Renal cortex interstitium (tissue), 11 donors: ENCODE results near the gene MARCHF4. TPM values are rescaled to one million over a fixed set of nuclear protein-coding genes. Genes with fewer than 3 reads are reported as not detected.

Experiments used
- DNase-seq, 11 donors: peaks; one replicate each; pipeline ENCODE4 v3.0.0-alpha.2; 2013; ENCODE audit warnings: low read depth in 9 of 11, low spot score in 4 of 11; ENCODE audit errors: extremely low read depth in 1 of 11
- polyA plus RNA-seq, 3 donors: library from polyadenylated mRNA; unstranded; fragments of 120-200 nt; gene quantifications; one replicate each; pipeline ENCODE4 v1.2.1, GENCODE V29; 2013; ENCODE audit not compliant: insufficient read length in 3 of 3

MARCHF4 gene
- polyA plus RNA-seq, 3 donors = 0.06 to 0.11 (median 0.09) TPM

- DNase-seq = peak in 2 of 11 donors; percentile 22 to 29
Measured at GRCh38 chr2:216362730-216363129, 9.6 kb downstream of the MARCHF4 start.

- no peak for DNase-seq
Measured at GRCh38 chr2:216355711-216356110, 16.6 kb downstream of the MARCHF4 start.

DNA sequence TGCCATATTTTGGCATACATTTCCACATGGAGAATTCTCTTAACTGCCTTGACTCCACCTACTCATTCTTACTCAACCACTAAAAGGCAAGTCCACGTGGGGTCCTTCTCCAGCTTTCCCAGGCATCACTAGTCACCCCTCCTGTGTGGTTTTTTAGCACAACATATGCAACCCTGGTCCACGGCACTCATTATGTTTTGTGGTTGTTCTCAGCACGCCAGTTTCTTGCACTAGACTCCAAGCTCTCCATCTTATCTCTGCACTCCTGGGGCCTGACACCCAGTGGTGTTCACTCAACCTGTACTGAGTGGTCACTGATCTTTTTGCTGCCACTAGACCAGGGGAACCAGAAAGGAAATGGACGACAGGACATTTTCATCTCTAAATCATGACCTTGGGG is 18.0 kb downstream of the MARCHF4 start:
- DNase-seq = no peak

DNA sequence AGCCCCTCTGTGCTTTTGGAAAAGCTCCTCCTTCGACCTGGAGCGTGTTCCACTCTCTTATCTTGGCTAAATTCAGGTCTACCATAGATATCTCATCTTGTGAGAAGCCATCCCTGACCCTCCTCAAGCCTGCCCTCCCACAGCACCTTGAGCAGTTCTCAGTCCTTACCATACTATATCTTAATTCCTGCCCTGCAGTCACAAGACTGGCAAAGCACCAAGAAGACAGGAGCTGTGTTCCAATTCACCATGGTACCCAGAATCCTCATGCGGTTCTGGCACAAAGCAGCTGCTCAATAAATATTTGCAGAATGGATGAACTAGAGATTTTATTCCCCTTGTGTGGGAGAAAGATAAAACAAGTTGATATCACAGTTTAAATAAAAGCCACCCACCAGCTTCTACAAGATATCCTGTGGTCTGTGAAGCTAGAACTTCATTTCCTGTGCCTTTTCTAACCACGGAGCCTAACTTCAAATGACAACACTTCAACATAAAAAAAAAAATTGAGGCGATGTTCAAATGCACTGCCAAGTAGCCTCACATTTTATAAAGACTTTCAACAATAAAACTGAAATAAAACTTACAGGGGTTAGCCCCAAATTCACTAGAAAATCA is 19.5 kb downstream of the MARCHF4 start:
- DNase-seq = no peak

GRCh38 chr2:216351172-216351925 is 20.9 kb downstream of the MARCHF4 start:
- DNase-seq = no peak

DNA sequence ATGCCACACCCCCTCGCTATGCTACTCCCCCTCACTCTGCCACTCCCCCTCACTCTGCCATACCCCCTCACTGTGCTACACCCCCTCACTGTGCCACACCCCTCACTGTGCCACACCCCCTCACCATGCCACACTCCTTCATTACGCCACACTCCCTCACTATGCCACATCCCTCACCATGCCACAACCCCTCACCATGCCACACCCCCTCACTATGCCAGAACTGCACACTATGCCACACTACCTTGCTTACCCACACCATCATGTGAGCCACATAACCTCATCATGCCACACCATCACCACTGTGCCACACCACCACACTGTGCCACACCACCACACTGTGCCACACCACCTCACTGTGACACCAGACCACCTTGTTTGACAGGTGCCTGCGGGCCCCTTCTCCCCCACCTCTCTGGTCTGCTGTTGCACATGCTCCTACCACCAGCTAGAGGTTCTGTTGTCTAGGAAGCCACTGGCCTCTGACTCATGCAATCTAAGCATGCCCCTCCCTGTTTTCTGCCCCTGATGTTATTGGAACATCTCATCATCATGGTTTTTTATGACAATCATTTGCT is 22.0 kb downstream of the MARCHF4 start:
- no peak for DNase-seq

GRCh38 chr2:216349366-216349765 is 22.9 kb downstream of the MARCHF4 start:
- no peak for DNase-seq

DNA sequence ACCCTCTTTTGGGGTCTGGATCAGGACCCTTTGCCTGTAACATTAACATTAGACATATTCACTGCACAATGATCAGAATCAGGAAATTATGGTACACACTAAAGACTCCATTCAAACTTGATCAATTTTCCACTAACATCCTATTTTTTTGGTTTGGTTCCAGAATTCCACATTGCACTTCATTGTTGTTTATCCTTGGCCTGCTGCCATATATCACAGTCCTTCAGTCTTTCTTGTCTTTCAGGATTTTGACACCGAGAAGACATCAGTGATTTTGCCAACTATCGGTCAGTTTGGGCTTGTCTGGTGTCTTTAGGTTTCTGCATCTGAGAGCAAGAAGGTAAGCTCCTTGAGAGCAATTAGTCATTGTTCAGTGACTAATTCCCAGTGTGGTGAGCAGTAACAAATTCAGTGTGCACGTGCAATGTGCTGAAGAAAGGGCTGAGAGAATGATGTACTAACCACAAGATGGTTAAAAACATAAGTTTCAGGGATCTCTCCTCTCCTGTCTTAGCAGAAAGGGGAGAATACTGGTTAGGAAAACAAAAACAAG is 23.5 kb downstream of the MARCHF4 start:
- no peak for DNase-seq

DNA sequence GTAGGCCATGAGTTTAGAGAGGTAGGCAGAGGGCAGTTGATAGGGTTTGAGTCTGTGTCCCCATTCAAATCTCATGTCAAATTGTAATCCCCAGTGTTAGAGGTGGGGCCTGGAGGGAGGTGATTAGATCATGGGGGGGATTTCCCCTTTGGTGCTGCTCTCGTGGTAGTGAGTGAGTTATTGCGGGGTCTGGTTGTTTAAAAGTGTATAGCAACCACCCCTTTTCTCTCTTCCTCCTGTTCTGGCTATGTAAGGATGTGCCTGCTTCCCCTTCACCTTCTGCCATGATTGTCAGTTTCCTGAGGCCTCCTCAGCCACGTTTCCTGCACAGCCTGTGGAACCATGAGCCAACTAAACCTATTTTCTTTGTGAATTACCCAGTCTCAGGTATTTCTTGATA is 25.5 kb downstream of the MARCHF4 start:
- no peak for DNase-seq

DNA sequence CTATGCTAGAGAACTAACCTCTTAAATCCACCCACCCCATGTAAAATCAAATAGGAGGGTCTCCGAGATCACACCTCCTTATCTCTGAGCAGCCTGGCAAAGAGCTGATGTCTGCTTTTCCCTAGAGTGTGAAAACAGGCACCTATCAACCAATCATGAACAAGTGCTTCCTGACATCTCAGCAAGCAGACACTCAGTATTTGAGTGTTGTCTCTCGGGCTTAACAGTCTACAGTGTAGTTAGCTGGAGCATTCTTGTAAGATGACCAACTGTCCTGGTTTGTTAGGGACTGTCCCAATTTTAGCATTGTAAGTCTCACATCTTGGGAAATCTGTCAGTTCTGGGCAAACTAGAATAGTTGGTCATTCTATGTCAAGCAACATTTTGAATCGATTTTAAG is 26.4 kb downstream of the MARCHF4 start:
- DNase-seq = no peak

- no peak for DNase-seq
Measured at GRCh38 chr2:216344950-216345300, 27.4 kb downstream of the MARCHF4 start.

- DNase-seq = no peak
Measured at GRCh38 chr2:216344206-216344949, 27.9 kb downstream of the MARCHF4 start.

- no peak for DNase-seq
Measured at GRCh38 chr2:216343221-216343980, 28.9 kb downstream of the MARCHF4 start.

GRCh38 chr2:216341121-216341520 is 31.2 kb downstream of the MARCHF4 start:
- DNase-seq = no peak

DNA sequence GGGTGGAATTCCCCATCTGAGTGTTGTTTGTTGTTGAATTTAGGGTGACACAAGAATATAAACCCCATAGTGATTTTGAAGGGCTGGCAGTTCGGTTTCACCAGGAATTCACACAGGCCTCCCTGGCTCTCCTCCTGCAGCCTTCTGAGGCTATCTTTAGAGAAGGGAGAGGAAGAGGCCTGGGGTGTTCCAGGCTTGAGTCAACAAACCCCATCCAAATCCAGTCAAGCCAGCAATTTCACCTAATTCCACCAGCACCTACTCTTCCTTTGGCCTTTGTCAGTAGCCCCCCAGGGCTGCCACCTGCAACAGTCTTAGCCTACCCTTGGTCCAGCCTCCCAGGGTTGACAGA is 32.0 kb downstream of the MARCHF4 start:
- no peak for DNase-seq

DNA sequence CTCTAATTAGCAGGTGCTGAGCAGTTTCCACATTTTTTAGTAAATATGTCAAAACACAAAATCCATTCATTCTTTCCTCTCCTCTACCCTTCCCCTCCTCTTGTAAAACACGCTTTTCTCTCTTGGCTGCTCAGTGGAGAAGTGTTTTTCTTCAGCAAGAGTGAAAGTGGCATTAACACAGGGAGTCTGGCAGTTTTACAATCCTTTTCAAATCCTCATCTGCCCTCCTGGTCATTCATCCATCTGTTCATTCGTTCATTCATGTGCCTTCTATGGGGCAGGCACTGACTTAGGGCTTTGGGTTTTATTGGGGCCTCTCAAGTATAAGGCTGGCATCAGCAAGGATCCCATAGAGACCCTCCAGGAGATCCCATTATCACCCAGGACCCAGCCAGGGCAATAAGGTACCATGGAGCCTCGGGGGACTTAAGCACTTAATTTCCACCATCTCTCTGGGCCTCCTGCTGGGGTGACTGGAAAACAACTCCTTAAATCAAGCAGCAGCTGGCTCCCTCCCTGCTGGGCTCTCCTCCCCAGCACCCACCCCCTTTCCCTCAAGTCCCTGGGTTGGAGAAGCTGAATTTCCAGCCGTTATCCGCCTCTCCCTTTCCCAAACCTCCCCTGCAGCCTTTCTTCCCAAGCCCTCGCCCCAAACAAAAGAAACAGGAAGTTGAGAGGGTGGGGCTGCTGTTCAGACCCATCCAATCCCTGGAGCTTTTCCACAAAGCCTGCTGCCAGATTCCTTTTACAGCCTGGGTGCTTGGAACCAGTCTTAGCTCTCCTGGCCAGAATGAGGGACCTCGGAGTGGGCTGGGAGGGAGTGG is 32.6 kb downstream of the MARCHF4 start:
- DNase-seq = peak in 5 of 11 donors; percentile 26 to 51 (median 45)

- DNase-seq = no peak
Measured at GRCh38 chr2:216335252-216335651, 37.0 kb downstream of the MARCHF4 start.

- DNase-seq = no peak
Measured at GRCh38 chr2:216328347-216328746, 43.9 kb downstream of the MARCHF4 start.
